WTC11 (cell line): ENCODE data around the gene EPYC.

Source experiments
- SP1 ChIP-seq: sonication (generic); formaldehyde crosslinking; conservative IDR thresholded peaks from 2 replicates; pipeline ENCODE4 v1.8.1; 2022; ENCODE audit warnings: missing genetic modification reagents
- TEAD1 ChIP-seq: sonication (generic); formaldehyde crosslinking; IDR thresholded peaks from 2 replicates; pipeline ENCODE4 v1.8.0; 2022; ENCODE audit warnings: mild to moderate bottlenecking, missing genetic modification reagents
- TF ChIP-seq, protein P1 (sequence below): fragments of 200-600 bp; IDR thresholded peaks from 2 replicates; pipeline ENCODE4 v1.8.0; 2022; ENCODE audit warnings: antibody characterized with exemption
- TF ChIP-seq, protein P2 (sequence below): sonication (generic); formaldehyde crosslinking; IDR thresholded peaks from 2 replicates; pipeline ENCODE4 v1.8.0; 2022; ENCODE audit warnings: mild to moderate bottlenecking, missing genetic modification reagents

DNA sequence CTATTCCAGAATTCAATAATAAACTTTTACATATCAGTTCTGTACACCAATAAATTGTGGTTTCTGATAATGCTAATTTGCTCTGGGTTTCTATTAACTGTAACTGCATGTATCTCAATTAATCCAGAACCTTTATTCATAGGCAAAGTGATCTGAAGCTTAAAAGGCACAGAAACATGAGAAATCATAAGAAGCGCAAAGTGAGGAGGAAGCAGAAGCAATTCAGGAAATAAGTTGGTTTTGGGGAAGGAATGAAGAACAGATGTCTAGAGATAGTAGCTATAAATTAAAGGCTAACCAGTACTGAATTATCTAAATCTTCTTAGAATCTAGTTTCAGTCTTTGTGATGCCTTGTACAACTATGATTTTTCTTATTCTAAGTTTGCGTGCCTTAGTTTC, 28.5 kb upstream of the EPYC start:
- TF ChIP-seq SP1 (CRISPR knock-in tag) = no peak
- TF ChIP-seq, protein P1, sequence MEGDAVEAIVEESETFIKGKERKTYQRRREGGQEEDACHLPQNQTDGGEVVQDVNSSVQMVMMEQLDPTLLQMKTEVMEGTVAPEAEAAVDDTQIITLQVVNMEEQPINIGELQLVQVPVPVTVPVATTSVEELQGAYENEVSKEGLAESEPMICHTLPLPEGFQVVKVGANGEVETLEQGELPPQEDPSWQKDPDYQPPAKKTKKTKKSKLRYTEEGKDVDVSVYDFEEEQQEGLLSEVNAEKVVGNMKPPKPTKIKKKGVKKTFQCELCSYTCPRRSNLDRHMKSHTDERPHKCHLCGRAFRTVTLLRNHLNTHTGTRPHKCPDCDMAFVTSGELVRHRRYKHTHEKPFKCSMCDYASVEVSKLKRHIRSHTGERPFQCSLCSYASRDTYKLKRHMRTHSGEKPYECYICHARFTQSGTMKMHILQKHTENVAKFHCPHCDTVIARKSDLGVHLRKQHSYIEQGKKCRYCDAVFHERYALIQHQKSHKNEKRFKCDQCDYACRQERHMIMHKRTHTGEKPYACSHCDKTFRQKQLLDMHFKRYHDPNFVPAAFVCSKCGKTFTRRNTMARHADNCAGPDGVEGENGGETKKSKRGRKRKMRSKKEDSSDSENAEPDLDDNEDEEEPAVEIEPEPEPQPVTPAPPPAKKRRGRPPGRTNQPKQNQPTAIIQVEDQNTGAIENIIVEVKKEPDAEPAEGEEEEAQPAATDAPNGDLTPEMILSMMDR = no peak
- no peak for TF ChIP-seq TEAD1 (CRISPR knock-in tag)
- TF ChIP-seq, protein P2, sequence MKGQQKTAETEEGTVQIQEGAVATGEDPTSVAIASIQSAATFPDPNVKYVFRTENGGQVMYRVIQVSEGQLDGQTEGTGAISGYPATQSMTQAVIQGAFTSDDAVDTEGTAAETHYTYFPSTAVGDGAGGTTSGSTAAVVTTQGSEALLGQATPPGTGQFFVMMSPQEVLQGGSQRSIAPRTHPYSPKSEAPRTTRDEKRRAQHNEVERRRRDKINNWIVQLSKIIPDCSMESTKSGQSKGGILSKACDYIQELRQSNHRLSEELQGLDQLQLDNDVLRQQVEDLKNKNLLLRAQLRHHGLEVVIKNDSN (CRISPR knock-in tag) = no peak
